Activated T-cell treated with anti-CD3 and anti-CD28 coated beads for 24 hours (primary cell): ENCODE measurements around the gene ACADM.
"Not testable (repeated sequence)": the region's sequence is repeated elsewhere in the genome, so short reads cannot be mapped to it uniquely, and the experiment has no call there.

ENCODE experiments used
- DNase-seq: peaks from one replicate; pipeline ENCODE4 v3.0.0-alpha.2; 2020; ENCODE audit warnings: low read depth

ACADM gene

DNA sequence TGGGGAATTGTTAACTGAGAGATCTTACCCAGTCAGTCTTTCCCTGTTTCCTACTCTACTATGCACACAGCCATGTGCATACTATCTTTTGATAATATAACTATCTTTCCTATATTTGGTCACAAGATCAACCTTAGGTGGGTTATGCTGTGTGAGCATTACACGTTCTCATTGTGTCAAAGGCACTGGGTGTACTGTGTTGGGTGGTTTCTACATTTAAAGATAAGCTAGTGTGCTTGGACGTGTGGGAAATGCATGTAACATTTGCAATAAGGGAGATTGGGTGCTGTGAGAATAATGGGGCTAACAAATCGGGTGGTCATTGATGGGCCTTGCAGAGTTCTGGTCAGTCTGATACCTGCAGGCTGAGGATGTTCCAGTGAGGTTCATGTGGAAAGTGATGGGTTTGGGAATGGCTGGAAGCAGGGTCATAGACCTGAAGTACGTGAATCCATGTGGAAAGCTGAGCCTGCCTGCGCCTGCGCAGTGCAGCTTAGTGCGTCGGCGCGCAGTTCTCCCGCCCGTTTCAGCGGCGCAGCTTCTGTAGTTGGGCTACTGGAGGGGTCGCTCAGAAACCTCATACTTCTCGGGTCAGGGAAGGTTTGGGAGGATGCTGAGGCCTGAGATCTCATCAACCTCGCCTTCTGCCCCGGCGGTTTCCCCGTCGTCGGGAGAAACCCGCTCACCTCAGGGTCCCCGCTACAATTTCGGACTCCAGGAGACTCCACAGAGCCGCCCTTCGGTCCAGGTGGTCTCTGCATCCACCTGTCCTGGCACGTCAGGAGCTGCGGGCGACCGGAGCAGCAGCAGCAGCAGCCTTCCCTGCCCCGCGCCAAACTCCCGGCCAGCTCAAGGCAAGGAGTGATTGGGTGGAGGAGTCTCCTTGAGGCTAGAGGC, 72.1 kb downstream of the ACADM start, which contains the start of gene MSH4:
TSS of gene MSH4 (plus strand) at position 507 of the 897 bp plus-strand sequence. CDS start at position 611, 104 bp downstream.
- DNase-seq: no peak

DNA sequence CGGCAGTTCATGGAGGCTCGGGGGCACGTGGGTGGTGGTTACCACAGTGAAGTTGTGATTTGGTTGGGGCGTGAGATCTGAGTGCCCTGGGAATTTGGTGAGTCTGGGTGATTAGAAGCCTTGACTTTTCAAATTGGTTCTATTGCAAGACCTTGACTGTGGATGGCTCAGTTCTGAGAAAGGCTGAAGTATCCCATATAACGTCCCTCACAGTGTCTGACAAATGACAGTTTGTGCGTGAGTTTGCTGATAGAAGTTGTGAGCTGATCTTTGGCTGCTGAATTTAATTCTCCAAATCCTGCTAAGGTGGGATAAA, 72.7 kb downstream of the ACADM start:
- DNase-seq: no peak

DNA sequence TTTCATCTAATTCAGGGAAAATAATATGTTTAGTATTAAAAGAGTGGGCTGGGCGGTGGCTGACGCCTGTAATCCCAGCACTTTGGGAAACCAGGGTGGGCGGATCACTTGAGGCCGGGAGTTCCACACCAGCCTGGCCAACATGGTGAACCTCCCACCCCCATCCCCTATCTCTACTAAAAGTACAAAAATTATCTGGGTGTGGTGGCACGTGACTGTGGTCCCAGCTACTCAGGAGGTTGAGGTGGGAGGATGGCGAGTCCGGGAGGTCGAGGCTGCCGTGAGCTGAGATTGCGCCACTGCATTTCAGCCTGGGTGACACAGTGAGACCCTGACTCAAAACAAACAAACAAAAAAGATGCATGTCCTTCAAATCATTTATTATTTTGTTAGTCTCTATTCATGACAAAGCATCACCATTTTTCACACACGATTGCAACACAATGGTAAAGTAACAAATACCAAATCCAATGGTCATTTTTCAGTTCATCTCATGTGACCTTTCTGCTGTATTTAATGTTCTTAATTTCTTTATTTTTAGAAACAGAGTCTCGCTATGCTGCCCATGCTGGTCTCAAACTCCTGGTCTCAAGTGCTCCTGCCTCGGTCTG, 73.2 kb downstream of the ACADM start:
- DNase-seq: no peak

DNA sequence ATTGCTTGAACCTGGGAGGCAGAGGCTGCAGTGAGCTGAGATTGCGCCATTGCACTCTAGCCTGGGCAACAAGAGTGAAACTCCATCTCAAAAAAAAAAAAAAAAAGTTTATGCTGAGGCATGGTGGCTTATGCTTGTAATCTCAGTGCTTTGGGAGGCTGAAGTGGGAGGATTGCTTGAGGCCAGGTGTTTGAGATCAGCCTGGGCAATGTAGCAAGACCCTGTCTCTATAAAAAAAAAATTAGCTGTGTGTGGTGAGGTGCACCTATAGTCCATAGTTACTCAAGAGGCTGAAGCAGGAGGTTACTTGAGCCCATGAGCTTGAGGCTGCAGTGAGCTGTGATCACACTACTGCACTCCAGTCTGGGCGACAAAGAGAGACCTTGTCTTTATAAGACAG, 77.0 kb downstream of the ACADM start:
- DNase-seq: not testable (repeated sequence)

DNA sequence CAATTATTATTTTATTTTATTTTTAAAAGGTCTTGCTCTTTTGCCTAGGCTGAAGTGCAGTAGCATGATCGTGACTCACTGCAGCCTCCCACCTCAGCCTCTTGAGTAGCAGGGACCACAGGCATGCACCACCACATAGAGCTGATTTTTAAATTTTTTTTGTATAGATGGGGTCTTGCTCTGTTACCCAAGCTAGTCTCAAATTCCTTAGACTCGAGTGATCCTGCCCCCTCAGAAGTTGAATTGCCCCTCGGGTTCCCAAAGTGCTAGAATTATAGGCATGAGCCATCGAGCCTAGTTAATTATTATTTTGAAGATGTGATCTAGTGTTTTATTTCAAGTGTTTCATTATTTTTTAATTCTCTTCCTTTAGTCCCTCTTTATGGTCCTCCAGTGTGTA, 84.4 kb downstream of the ACADM start:
- DNase-seq: no peak

DNA sequence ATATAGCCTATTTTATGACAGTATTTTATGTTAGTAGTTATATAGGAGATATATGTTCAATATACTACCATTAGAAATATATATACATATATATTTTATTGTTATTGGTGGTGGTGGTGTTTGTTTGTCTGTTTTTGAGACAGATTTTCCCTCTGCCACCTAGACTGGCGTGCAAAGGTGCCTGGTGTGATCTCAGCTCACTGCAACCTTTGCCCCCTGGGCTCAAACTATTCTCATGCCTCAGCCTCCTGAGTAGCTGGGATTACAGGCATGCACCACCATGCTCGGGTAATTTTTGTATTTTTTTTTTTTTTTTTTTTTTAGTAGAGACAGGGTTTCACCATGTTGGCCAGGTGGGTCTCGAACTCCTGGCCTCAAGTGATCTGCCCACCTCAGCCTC, 85.6 kb downstream of the ACADM start:
- DNase-seq: not testable (repeated sequence)

DNA sequence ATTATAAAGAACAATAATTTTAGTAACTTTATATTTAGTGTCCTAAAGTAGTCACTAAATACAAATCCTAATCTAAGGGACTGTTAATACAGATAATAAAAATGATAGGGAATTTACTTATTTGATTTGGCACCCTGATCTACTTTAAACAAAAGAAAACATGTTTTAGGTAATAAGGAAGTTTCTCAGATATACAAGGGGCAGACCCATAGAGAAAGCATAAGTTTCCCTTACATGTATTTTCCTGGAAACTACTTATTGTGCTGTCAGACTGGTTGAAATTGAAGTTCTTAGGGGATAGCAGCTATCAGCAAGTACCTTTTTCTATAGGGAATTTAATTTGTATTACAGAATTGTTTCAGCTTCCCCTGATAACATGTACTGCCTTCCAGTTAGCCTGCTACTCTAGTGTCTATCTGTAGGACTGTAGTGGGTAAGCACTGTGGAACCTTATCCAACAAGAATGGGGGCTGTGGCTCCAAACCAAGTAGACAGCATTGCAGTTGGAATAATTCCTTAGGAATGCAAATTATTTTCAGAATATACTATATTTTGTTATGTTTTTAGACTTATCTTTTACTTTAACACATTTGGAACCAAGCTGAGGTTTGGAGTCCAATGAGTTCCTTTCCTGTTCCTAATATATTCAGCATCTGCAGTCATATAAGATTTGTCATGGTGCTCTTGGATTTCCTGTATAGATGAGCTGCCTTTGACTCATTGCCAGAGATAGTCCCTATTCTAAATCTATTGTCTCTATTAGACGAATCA, 86.9 kb downstream of the ACADM start:
- no peak for DNase-seq

DNA sequence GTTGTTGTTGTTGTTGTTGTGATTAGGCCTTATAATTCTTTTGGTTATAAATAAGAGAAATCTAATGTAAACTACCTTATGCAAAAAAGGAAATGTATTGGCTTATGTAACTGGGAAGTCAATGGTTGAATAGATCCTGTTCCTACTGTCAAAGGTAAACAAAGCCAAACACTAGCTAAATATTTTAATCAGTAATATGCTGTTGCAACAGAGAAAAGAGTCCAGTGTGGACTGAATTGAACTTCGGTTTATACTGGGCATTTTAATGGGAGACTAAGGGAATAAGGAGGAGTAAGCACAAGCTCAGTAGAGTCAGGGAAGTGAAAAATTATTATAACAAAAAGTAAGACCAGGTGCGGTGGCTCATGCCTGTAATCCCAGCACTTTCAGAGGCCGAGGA, 87.6 kb downstream of the ACADM start:
- DNase-seq: no peak
